NCI-H2227 (cell line): ENCODE measurements around the gene CHST1.
A peak's percentile ranks its signal among the peaks of the same experiment; 100 is the strongest.

ENCODE experiments used
- DNase-seq: peaks from one replicate; lab custom pipeline; 2025; ENCODE audit not compliant: unreplicated experiment; lab: John Stamatoyannopoulos, UW

Gene CHST1

DNA sequence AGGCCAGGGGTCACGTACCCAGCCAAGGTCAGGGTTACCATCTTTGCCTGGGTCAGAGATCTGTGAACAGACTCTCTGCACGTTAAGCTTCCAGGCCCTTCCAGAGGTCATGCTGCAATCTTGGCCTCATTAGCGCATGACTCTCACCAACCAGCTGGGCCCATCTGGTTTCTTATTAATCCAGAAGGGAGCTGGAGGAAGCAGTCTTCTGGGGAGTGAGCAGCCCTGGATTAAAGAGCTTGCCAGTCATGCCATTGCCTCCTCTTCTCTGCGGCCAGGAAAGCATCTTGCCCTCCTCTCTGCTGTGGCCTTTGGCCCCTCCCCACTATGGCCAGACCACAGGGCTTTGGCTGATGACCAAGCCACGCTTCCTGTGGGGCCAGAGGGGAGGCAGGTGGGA is 57.4 kb downstream of the CHST1 start:
- no peak for DNase-seq

DNA sequence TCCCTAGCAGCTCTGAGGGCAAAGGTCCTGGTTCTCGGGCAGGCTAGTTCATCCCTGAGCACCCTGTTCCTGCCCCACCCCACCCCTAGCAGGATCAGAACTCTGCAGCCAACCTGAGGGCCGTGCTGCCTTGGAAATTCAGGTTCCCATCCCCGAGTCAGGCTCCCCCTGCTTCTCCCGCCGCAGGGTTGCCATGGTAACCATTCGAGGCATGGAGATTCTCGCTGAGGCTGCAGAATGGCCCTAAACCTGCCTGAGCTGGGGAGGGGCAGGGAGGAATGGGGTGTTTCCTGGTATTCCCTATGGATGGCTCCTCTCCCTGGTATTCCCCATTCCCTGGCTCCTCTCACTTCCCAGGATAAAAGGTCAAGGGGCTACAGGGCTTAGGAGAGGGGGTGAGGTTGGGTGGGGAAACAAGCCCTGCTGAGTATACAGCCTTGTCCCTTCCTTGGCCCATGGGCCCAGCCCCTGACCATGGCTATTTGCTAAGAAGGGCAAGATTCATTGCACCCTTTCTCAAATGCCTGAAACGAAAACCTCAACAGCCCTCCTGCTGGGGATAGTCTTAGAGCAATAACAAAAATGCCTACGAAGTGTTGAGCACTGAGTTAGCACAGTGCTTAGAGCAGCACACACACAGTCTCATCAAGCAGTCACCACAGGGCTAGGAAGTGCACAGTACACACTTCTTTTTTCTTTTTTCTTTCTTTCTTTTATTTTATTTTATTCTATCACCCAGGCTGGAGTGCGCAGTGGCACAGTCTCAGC is 58.7 kb downstream of the CHST1 start:
- peak; percentile 94 for DNase-seq

- DNase-seq: no peak
Measured at GRCh38 chr11:45605051-45605450, 60.4 kb downstream of the CHST1 start.

GRCh38 chr11:45603946-45604682 is 61.3 kb downstream of the CHST1 start:
- no peak for DNase-seq

DNA sequence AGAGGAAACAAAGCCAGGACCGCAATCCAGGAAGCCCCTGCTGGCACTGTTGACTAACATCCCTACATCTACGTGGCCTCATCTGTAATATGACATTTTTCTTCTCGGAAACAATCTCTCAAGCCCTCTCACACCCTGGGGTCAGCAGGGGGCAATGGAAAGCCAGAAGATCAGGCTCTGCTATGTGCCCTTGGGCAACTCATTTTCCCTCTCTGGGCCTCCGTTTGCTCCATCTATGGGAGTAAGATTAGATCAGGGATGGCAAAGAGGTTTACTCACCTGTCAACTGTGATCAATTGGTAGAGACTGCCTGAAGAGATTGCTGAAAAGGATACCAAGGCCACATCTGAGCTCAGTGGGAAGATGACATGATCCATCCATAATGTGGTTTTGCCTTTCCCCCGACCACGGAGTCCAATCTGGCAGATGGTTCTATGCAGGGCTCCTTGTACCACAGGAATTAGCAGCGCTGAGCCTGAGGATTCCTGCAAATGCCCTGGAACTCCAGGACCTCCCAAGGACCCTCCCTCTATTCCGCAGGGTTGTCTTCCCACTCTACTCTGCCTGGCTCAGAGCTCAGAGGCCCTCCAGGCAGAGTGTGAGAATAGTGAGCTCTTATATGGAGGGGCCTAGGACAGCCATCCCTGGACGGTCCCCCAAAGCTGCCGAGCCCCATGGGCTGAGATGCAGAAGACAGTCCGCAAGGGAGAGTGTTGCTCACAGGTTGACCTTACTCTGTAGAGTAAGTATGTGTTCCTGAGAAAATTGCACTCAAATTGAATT is 66.1 kb downstream of the CHST1 start:
- DNase-seq: no peak
